Tibial artery (tissue), 4 donors: Measurements from ENCODE around the gene NUS1.
"Not testable (repeated sequence)": the region's sequence is repeated elsewhere in the genome, so short reads cannot be mapped to it uniquely, and the experiment has no call there.

Experiments used
- DNase-seq, 2 donors: peaks; one replicate each; pipeline ENCODE4 v3.0.0-alpha.2; 2019
- H3K27ac ChIP-seq, 2 donors: fragments of 200-600 bp; sonication (generic) in 1 of 2; 1 replicate in 1 of 2; 2 replicates in 1 of 2; pipeline ENCODE4 v1.5.1; 2018 to 2019; ENCODE audit warnings: mild to moderate bottlenecking in 1 of 2
- H3K27me3 ChIP-seq, 2 donors: fragments of 200-600 bp; sonication (generic) in 1 of 2; one replicate each; pipeline versions ENCODE4 v1.5.1 to v1.6.0; 2016 to 2019
- H3K36me3 ChIP-seq, 3 donors: fragments of 200-600 bp; sonication (generic) in 2 of 3; one replicate each; pipeline ENCODE4 v1.5.1; 2016 to 2019; ENCODE audit warnings: mild to moderate bottlenecking in 2 of 3
- H3K4me1 ChIP-seq, 4 donors: fragments of 200-600 bp; sonication (generic) in 2 of 4; 1 replicate in 3 of 4; 2 replicates in 1 of 4; pipeline ENCODE4 v1.5.1; 2016 to 2019
- H3K4me3 ChIP-seq, 2 donors: fragments of 200-600 bp; sonication (generic) in 1 of 2; 1 replicate in 1 of 2; 2 replicates in 1 of 2; pipeline ENCODE4 v1.5.1; 2018 to 2019; ENCODE audit warnings: mild to moderate bottlenecking in 2 of 2
- H3K9me3 ChIP-seq, 3 donors: fragments of 200-600 bp; sonication (generic) in 1 of 3; one replicate each; pipeline ENCODE4 v1.5.1; 2016 to 2019
- intact Hi-C: fragments of 100-400 bp; cut with DNase I; formaldehyde crosslinking; loops from one replicate; pipeline ENCODE4 v1.15.0; 2023; ENCODE audit warnings: low total_unique reads
- TF ChIP-seq, protein P1 (sequence below), 2 experiments: fragments of 200-600 bp in 1 of 2; fragments of 450-650 bp in 1 of 2; IDR thresholded peaks; one replicate each; pipeline ENCODE4 v1.5.1; 2017 to 2019; ENCODE audit warnings: antibody characterized with exemption in 2 of 2, mild to moderate bottlenecking in 1 of 2, moderate library complexity in 1 of 2

Gene NUS1

DNA sequence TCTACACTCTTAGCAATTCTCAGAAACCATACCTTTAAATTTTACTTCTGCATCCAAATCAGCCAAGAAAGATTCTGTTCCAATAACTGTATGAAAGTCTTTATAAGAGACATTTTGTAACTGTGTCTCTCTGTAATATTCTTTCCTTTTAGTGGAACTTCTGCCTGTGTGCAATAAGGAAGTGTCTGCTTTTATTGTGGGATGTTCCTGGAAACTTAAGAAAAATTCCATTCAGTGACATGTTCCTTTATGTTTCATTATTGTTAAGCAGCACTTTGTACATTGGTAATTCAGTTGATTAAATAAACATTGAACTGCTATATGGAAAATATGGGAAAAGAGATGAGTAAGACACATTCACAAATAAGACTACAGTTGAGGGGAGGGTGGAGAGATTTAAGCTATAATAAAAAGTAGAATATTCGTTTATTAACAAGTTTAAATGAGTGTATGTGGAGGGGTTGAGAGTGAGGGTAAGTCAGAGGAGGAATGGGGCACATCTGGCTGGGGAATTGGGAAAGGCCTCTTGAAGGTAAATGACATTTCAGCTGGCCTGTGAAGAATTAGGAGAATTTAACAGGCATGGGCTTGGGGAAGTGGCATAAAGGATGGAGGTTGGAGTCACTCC lies 11.9 kb downstream of the NUS1 start:
- H3K4me1 ChIP-seq = peaks cover 0 to 16% (median 7%) of the 10 kb centered on the region in 4 donors
- intact Hi-C loops = no loop called here
- TF ChIP-seq, protein P1, sequence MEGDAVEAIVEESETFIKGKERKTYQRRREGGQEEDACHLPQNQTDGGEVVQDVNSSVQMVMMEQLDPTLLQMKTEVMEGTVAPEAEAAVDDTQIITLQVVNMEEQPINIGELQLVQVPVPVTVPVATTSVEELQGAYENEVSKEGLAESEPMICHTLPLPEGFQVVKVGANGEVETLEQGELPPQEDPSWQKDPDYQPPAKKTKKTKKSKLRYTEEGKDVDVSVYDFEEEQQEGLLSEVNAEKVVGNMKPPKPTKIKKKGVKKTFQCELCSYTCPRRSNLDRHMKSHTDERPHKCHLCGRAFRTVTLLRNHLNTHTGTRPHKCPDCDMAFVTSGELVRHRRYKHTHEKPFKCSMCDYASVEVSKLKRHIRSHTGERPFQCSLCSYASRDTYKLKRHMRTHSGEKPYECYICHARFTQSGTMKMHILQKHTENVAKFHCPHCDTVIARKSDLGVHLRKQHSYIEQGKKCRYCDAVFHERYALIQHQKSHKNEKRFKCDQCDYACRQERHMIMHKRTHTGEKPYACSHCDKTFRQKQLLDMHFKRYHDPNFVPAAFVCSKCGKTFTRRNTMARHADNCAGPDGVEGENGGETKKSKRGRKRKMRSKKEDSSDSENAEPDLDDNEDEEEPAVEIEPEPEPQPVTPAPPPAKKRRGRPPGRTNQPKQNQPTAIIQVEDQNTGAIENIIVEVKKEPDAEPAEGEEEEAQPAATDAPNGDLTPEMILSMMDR (IDR thresholded peaks at IDR 0.05) = no peak
- no peak overlapping the region for H3K27ac ChIP-seq
- H3K9me3 ChIP-seq = no peaks in the 10 kb centered on the region
- no peaks in the 10 kb centered on the region for H3K36me3 ChIP-seq
- H3K4me3 ChIP-seq = no peak overlapping the region
- DNase-seq = no peak
- no peaks in the 10 kb centered on the region for H3K27me3 ChIP-seq

DNA sequence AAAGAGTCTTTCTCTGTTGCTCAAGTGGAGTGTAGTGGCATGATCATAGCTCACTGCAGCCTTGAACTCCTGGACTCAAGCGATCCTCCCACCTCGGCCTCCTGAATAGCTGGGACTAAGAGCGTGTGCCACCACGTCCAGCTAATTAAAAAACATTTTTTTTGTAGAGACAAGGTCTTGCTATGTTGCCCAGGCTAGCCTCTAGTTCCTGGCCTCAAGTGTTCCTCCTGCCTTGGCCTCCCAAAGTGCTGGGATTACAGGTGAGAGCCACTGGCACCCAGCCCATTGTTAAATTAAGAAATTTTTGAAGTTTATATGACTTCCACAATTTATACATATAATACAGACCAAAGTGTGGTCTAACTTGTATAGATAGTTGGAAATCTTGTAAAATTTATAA lies 14.3 kb downstream of the NUS1 start:
- H3K4me1 ChIP-seq, H3K27me3 ChIP-seq, H3K27ac ChIP-seq, intact Hi-C loops, H3K9me3 ChIP-seq, DNase-seq, H3K4me3 ChIP-seq: not testable (repeated sequence)
- peaks cover 10 to 16% (median 11%) of the 10 kb centered on the region in 3 donors for H3K36me3 ChIP-seq

DNA sequence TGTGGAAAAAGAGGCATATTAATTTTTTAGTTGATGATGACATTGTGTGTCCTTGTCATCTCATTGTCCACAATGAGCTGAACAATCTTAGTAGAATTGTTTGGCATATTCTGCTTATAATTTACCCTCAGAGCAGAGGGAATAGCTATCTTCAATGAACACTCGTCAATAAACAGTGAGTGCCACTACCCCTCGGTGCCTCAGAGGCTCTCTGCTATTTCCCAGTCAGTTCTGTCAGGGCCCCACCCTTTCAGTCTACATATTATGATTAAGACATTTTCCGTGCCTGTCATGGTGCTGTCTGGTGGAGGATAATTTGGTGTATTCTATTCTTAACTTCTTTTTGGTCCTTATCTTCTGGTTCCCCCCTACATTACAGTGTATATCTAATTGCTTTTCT lies 31.2 kb downstream of the NUS1 start:
- TF ChIP-seq, protein P1 (IDR thresholded peaks at IDR 0.05) = no peak
- Histone ChIP-seq H3K27ac (no peak overlapping the region), H3K27me3 (no peaks in the 10 kb centered on the region), H3K4me1 (no peaks in the 10 kb centered on the region), H3K36me3 (peaks cover 24 to 44% (median 42%) of the 10 kb centered on the region in 3 donors), H3K4me3 (no peak overlapping the region), H3K9me3 (no peaks in the 10 kb centered on the region)
- no peak for DNase-seq
- intact Hi-C loops = no loop called here

DNA sequence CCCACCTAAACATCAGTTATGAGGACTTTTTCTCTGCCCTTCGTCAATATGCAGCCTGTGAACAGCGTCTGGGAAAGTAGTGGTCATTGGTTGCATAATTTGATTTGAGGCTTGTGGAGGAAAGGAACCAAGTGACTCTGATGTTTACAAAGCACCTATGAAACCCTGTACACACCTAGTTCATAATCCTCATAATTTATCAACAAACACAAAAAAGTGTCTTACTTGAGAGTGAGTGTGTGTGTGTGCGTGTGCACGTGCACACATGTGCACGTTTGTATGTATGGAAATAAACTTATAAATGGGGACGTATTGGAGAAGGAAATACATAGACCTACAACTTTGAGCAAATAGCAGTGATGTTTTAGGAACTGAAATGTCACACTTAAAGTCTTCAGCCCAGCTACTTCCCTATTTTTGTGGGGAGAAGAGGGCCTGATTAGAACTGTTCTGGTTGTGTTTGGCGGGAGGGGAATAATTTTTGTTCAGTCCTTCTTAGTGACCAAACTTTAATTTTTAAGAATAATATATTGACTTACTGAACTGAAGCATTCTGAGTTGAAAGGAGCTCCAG lies 31.8 kb downstream of the NUS1 start:
- H3K36me3 ChIP-seq = peaks cover 24 to 44% (median 42%) of the 10 kb centered on the region in 3 donors
- intact Hi-C loops, H3K27ac ChIP-seq: not testable (repeated sequence)

DNA sequence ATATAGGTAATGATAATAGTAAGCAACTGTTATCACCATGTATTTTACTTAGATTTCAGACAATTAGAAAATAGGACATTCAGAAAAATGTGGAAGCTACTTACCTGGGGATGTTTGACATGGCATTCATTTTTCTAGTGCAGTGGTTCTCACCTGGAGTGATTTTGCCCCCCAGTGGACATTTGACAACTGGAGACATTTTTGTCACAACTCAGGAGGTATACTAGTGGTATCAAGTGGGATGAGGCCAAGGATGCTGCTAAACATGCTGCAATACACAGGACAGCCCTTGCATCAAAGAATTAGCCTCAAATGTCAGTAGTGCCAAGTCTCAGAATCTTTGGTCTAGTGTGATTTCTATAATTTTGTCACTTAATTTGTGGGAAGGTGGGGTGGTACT lies 36.1 kb downstream of the NUS1 start:
- Histone ChIP-seq H3K9me3 (no peaks in the 10 kb centered on the region), H3K27ac (no peak overlapping the region), H3K27me3 (no peaks in the 10 kb centered on the region), H3K36me3 (peaks cover 2 to 7% (median 7%) of the 10 kb centered on the region in 3 donors), H3K4me1 (no peaks in the 10 kb centered on the region), H3K4me3 (no peak overlapping the region)
- intact Hi-C loops = no loop called here
- TF ChIP-seq, protein P1 (IDR thresholded peaks at IDR 0.05) = no peak
- DNase-seq = no peak

More for the DNA sequence above, 31.8 kb downstream of the NUS1 start:
- not testable (repeated sequence) for H3K9me3 ChIP-seq, H3K4me1 ChIP-seq, DNase-seq, H3K27me3 ChIP-seq, H3K4me3 ChIP-seq

DNA sequence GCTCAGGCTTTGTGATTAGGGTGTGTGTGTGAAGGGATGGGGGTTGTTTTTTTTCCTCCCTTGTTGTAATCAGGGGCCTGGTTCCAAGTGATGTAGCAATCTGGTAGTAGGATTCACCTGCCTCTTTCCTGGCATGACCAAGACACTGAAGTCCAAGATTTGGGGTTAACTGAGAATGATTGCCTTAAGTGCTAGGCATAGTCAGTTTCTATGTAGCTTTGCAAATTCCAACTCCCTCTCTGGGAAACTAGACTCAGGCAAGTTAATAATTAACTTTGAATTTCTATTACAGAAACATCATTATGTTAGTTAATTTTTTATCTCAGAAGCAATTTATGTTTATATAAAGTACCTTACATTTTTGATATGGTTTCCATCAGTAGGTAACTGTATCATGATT lies 43.6 kb downstream of the NUS1 start:
- TF ChIP-seq, protein P1 (IDR thresholded peaks at IDR 0.05) = no peak
- H3K27me3 ChIP-seq = no peaks in the 10 kb centered on the region
- no peak overlapping the region for H3K27ac ChIP-seq
- intact Hi-C loops = no loop called here
- H3K4me3 ChIP-seq = no peak overlapping the region
- peaks cover 0 to 8% (median 0%) of the 10 kb centered on the region in 3 donors for H3K9me3 ChIP-seq
- H3K4me1 ChIP-seq = no peaks in the 10 kb centered on the region
- DNase-seq = no peak
- no peaks in the 10 kb centered on the region for H3K36me3 ChIP-seq

DNA sequence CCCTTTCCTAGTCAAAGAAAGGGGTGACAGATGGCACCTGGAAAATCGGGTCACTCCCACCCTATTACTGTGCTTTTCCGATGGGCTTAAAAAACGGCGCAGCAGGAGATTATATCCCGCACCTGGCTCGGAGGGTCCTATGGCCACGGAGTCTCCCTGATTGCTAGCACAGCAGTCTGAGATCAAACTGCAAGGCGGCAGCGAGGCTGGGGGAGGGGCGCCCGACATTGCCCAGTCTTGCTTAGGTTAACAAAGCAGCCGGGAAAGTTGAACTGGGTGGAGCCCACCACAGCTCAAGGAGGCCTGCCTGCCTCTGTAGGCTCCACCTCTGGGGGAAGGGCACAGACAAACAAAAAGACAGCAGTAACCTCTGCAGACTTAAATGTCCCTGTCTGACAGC lies 46.3 kb downstream of the NUS1 start:
- H3K36me3 ChIP-seq, DNase-seq, H3K27ac ChIP-seq, intact Hi-C loops, H3K4me1 ChIP-seq, H3K27me3 ChIP-seq, H3K9me3 ChIP-seq, H3K4me3 ChIP-seq: not testable (repeated sequence)
